Stimulated activated CD4-positive, alpha-beta T cell treated with anti-CD3 and anti-CD28 coated beads, Interleukin-1b, Interleukin-23, amount 100 ng/mL, for 48 hours (primary cell): ENCODE results near the gene CDIP1.
A peak's percentile ranks its signal among the peaks of the same experiment; 100 is the strongest.
"Not testable (repeated sequence)": the region's sequence is repeated elsewhere in the genome, so short reads cannot be mapped to it uniquely, and the experiment has no call there.

Source experiments
- DNase-seq: peaks from one replicate; pipeline ENCODE4 v3.0.0-alpha.2; 2020

Gene CDIP1

GRCh38 chr16:4538350-4539235, at the start of gene CDIP1:
CDIP1 (minus strand) TSS chr16:4538773; CDS start chr16:4514130, 24,643 bp downstream.
- DNase-seq, result peak; percentile 98

GRCh38 chr16:4586291-4586690, 47.7 kb upstream of the CDIP1 start:
- no peak for DNase-seq

DNA sequence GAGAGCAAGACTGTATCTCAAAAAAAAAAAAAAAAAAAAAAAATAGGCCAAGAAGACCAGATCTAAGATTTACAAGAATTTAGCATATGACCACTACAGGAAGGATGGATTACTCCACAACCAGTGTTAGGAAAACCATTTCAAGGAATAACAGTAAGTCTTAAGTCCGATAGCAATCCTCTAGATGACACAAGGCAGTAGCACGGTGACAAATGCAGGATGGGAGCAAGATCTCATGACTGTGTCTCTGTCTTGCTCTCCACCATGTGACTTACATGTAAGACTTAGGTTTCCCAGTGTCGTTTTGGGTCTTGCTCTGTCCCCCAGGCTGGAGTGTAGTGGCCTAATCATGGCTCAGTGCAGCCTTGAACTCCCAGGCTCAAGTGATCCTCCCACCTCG, 45.3 kb upstream of the CDIP1 start:
- DNase-seq, result no peak

DNA sequence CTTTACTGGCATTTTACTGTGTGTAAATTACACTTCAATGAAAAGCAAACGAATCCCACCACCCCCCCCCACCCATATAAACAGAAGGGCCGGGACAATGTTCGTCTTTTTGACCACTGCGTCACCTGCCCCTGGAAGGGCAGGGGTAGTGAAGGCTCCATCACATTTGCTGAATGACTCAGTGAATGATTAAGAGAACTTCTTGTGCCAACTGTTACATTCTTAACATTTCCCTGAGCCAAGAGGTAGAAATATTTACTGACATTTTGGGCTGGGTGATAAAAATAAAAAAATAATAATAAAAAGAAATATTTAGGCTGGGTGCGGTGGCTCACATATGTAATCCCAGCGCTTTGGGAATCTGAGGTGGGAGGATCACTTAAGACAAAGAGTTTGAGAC, 41.7 kb upstream of the CDIP1 start:
- no peak for DNase-seq

DNA sequence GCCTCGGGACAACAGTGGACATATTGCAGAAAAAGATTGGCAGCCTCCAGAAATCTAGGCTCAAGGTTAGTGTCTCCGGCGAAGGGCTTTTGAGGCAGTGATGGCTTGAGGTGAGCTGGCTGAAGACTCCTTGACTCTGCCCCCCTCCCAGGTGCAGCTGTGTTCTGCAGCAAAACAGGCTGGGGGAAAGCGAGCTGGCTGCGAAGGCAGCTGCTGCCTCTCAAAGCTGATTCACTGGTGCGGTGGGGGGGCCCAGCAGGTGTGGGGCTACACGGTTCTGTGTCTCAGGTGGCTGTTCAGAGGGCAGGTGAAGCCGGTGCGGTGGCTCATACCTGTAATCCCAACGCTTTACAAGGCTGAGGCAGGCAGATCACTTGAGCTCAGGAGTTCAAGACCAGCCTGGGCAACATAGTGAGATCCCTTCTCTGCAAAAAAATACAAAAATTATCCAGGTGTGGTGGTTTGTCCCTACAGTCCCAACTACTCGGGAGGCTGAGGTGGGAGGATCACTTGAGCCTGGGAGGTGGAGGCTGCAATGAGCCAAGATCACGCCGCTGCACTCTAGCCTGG, 40.5 kb upstream of the CDIP1 start:
- no peak for DNase-seq

DNA sequence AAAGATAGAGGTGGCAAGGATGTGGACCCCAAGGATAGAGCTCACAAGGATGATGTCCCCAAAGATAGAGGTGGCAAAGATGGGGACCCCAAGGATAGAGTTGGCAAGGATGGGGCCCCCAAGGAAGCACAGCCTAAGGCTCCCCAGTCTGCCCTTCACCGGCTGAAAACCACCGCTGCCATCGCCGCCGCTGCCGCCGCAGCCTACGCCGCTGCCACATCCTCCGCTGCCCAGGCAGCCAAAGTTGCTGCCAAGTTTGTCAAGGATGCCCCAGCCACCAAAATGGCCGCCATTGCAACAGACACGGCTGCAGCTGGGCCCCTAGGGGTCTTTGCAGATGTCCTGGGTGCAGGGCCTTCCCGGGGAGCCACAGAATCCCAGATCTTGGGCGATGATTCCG, 37.4 kb upstream of the CDIP1 start:
- DNase-seq, result no peak

GRCh38 chr16:4574919-4575705, 36.5 kb upstream of the CDIP1 start:
- DNase-seq, result no peak

GRCh38 chr16:4573926-4574325, 35.4 kb upstream of the CDIP1 start:
- DNase-seq, result not testable (repeated sequence)

DNA sequence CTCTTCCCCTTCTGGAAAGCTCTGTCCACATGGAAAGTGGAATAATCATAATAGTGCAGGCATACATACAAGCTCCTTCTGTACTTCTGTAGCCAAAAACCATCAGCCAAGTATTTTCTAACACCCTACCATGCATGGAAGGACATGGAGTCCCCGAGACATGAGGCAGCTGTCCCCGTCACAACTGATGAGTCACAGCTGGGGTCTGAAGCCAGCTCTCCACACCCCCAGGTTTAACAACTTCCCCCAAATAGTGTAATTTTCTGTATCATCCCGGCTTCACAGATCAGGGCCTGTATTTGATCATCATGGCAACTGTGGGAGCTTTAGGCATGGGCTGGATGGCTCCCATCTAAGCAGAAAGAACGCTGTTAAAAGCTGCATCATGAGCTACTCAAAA, 34.1 kb upstream of the CDIP1 start:
- no peak for DNase-seq

- no peak for DNase-seq
These were observed 32.2 kb upstream of the CDIP1 start for GRCh38 chr16:4570688-4571321.

DNA sequence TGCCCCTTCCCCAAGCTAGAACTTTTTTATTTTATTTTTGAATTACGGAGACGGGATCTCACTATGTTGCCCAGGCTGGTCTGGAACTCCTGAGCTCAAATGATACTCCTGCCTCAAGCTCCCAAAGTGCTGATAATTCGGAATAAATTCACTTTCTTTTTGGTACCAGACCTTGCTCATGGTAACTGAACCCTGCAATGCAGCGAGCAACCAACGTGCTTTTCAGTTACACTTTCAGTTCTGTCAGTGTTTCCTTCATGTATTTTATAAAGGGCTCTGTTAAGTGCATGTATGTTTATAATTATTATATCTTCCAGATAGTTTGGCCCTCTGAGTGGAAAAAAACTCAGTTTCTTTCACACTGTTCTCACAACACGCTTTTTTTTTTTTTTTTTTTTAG, 31.5 kb upstream of the CDIP1 start:
- no peak for DNase-seq

GRCh38 chr16:4566144-4566543, 27.6 kb upstream of the CDIP1 start:
- no peak for DNase-seq

DNA sequence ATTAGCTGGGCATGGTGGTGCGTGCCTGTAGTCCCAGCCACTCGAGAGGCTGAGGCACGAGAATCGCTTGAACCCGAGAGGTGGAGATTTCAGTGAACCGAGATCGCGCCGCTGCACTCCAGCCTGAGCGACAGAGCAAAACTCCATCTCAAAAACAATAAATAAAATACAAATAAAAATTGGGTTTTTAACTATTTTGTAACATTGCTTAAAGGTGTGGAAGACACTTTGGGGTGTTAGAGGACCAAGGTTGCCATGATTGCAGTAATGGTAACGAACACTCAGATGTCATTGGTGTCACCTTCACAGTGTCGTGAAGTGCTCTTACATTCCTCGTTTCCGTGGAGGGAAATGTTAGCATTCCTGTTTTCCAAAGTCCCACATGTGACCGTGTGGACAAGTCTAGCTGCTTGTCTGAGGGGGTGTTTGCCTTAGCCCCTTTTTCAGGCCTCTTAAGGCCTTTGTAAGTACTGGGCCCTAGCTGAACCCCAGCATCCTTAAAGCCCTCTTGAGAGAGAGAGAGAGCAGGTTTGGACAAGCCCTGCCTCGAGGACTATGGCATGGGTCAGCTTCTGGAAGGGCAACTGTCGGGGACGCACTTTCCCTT, 26.2 kb upstream of the CDIP1 start:
- DNase-seq, result no peak

- no peak for DNase-seq
These were observed 23.0 kb upstream of the CDIP1 start for GRCh38 chr16:4561596-4561995.

DNA sequence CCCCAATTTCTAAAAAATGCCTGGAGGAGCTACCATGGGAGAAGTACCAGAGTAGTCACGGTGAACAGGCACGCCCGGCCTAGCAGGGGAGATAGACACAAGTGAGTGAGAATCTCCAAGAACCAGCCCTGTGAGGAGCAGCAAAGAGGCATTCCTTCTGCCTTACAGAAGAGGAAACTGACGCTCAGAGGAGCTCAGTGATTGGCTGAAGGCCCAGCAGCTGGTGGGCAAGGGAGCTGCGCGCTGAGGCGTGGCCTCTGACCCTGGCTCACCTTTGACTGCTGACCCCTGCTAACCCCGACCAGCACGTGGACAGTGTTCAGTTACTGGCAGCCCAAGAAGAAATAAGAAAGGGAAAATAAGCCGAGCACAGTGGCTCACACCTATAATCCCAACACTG, 19.4 kb upstream of the CDIP1 start:
- no peak for DNase-seq

DNA sequence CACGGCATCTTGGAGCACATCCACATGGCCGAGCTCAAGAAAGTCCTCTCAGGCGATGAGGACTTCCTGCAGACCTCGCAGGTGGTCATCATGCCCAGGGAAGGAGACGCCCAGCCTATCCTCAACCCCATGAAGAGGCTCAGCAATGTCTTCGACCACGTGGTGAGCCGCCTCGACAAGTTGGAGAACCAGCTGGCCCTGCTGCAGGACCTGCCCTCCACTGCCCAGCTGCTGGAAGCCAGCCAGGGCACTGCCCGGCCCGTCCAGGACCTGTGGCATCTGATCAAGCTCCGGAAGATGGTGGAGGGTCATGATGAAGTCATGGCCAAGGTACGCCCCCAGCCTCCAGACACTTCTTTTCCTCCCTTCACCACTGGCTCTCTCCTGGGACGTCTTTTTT, 18.0 kb upstream of the CDIP1 start:
- no peak for DNase-seq

DNA sequence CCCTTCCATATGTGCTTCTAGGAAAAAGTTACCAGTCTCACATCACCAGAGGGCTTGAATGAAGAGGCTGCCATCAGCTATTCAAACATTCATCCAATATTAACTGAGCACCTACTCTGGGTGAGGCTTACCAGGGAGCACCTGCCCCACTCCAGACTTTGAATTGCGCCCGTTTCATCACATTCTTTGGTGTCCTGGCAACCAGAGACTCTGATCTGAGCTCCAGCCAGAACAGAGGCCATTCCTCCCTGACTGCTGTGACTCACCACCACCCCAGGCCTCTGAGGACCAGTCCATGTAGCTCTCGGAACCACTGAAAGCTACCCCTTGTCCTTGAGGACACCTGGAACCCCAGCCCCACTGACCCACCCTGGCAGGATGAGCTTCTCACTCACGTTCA, 17.5 kb upstream of the CDIP1 start, which contains the start of gene C16orf96:
Gene C16orf96, plus strand, starts transcription at position 229 of the 400 bp plus-strand sequence. Its CDS starts 150 bp downstream, at position 379.
- DNase-seq, result no peak

- no peak for DNase-seq
These were observed 14.0 kb upstream of the CDIP1 start for GRCh38 chr16:4552541-4552940.

GRCh38 chr16:4550591-4550990, 12.0 kb upstream of the CDIP1 start:
- DNase-seq, result no peak

DNA sequence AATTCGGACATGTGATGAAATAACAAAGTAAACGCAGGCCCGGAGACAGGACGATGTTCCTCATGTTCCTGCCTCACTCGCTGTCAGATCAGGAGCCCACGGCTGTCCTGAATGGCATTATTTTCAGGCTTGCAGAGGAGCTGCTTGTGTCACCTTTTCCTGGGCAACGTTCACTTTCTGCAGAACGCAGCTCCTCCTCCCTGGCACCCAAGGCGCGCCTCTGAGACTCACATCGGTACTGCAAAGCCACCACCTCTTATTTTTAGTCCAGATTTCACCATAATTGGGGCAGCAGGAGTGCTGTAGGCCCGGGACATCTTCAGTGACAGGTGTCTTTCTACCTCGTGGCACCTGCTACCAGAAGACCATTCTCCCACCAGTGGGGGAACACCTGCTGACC, 9.6 kb upstream of the CDIP1 start:
- DNase-seq, result no peak

GRCh38 chr16:4544473-4544872, 5.9 kb upstream of the CDIP1 start:
- no peak for DNase-seq

DNA sequence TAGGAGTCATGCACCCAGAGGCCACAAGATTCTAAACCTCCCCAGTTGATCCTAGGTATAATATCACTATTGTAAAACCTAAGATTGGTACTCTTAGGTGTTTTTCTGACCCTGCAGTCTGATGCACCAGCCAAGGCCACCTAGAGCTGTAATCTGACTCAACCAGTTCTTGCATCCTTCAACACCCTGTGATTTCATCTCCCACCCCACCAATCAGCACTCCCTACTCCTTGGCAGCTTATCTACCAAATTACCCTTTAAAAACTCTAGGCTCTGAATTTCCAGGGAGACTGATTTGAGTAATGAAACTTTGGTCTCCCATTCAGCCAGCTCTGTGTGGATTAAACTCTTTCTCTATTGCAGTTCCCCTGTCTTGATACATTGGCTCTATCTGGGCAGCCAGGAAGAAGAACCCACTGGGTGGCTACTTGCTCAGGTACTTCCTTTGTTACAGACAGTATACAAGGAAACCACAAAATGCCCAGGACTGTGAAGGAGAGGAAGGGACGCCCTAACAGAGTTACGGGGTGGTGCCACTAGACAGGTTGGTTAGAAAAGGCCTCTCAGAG, 1.2 kb upstream of the CDIP1 start:
- no peak for DNase-seq
